H1 (cell line): ENCODE data around the gene MYPN. TPM values are rescaled to one million over a fixed set of nuclear protein-coding genes. Genes with fewer than 3 reads are reported as not detected.

Experiments
- CHD7 ChIP-seq: fragments of 300-600 bp; sonication (generic); IDR thresholded peaks from 2 replicates; pipeline ENCODE4 v1.7.1; 2012; ENCODE audit warnings: low read length, moderate library complexity, mild to moderate bottlenecking, inconsistent platforms; ENCODE audit not compliant: insufficient replicate concordance
- EZH2 ChIP-seq: fragments of 200-600 bp; sonication (generic); IDR thresholded peaks from 2 replicates; pipeline ENCODE4 v1.7.1; 2012; ENCODE audit warnings: low read depth, mild to moderate bottlenecking, moderate library complexity, low read length, inconsistent platforms; ENCODE audit not compliant: severe bottlenecking
- GTF2F1 ChIP-seq: IDR thresholded peaks from 2 replicates; pipeline ENCODE4 v1.6.1; 2012; ENCODE audit warnings: low read depth, low read length, improper control_type of control experiment, borderline replicate concordance
- JUND ChIP-seq: IDR thresholded peaks from 2 replicates; pipeline ENCODE4 v1.6.1; 2011; ENCODE audit warnings: mild to moderate bottlenecking, improper control_type of control experiment, low read length
- polyA plus RNA-seq, 7 experiments: library from polyadenylated mRNA; depleted of rRNA in 3 of 7; stranded (reverse) in 5 of 7; unstranded in 2 of 7; fragments of >200 nt in 5 of 7; fragments of 200-250 nt in 2 of 7; gene quantifications; 1 replicate in 5 of 7; 2 replicates in 1 of 7; 4 replicates in 1 of 7; pipeline versions ENCODE4 v1.2.1 to v1.2.3, GENCODE V29; 2011 to 2013; ENCODE audit warnings: missing spikeins in 2 of 7, mixed read lengths in 2 of 7
- total RNA-seq: library from RNA; stranded (reverse); fragmentation: NEBNext Ultra II Directional; extraction: Animal tissue kit (Norgen Biotek cat#: 25700); gene quantifications from 2 replicates; pipeline ENCODE4 v1.2.1, GENCODE V29; 2021

Gene MYPN
- total and polyA plus RNA-seq, 2 of the 8 experiments (the other 6 are each of a cell fraction or from before 2014, with no cell fraction given): not detected

- no peak for TF ChIP-seq CHD7
- no peak for TF ChIP-seq EZH2
- TF ChIP-seq JUND: no peak
- TF ChIP-seq GTF2F1: no peak
Measured at GRCh38 chr10:68167586-68168189, 58.4 kb downstream of the MYPN start (continued).
